WTC11 (cell line): ENCODE measurements around the gene EN2.

ENCODE experiments used
- ATF2 ChIP-seq: sonication (generic); formaldehyde crosslinking; IDR thresholded peaks from 2 replicates; pipeline ENCODE4 v1.8.1; 2022; ENCODE audit warnings: low read depth, missing genetic modification reagents, borderline replicate concordance
- ATF6 ChIP-seq: sonication (generic); formaldehyde crosslinking; IDR thresholded peaks from 2 replicates; pipeline ENCODE4 v1.8.1; 2023; ENCODE audit warnings: mild to moderate bottlenecking, missing genetic modification reagents
- CTCF ChIP-seq: fragments of 200-600 bp; IDR thresholded peaks from 2 replicates; pipeline ENCODE4 v1.8.0; 2022; ENCODE audit warnings: antibody characterized with exemption
- FOXP1 ChIP-seq: sonication (generic); formaldehyde crosslinking; IDR thresholded peaks from 2 replicates; pipeline ENCODE4 v1.8.0; 2022; ENCODE audit warnings: missing genetic modification reagents, mild to moderate bottlenecking, moderate library complexity, borderline replicate concordance
- MAX ChIP-seq: sonication (generic); formaldehyde crosslinking; IDR thresholded peaks from 2 replicates; pipeline ENCODE4 v1.8.0; 2022; ENCODE audit warnings: mild to moderate bottlenecking, missing genetic modification reagents
- MLX ChIP-seq: sonication (generic); formaldehyde crosslinking; IDR thresholded peaks from 2 replicates; pipeline ENCODE4 v1.8.1; 2023; ENCODE audit warnings: mild to moderate bottlenecking, missing genetic modification reagents, moderate library complexity
- NFE2L1 ChIP-seq: sonication (generic); formaldehyde crosslinking; IDR thresholded peaks from 2 replicates; pipeline ENCODE4 v1.8.1; 2023; ENCODE audit warnings: missing genetic modification reagents
- NR2C2 ChIP-seq: sonication (generic); formaldehyde crosslinking; IDR thresholded peaks from 2 replicates; pipeline ENCODE4 v1.8.0; 2022; ENCODE audit warnings: mild to moderate bottlenecking, missing genetic modification reagents
- SP1 ChIP-seq: sonication (generic); formaldehyde crosslinking; conservative IDR thresholded peaks from 2 replicates; pipeline ENCODE4 v1.8.1; 2022; ENCODE audit warnings: missing genetic modification reagents
- TEAD4 ChIP-seq: sonication (generic); formaldehyde crosslinking; IDR thresholded peaks from 2 replicates; pipeline ENCODE4 v1.8.0; 2022; ENCODE audit warnings: mild to moderate bottlenecking, missing genetic modification reagents
- ZNF317 ChIP-seq: sonication (generic); formaldehyde crosslinking; IDR thresholded peaks from 2 replicates; pipeline ENCODE4 v1.8.1; 2023; ENCODE audit warnings: low read depth, mild to moderate bottlenecking, moderate library complexity, missing genetic modification reagents, borderline replicate concordance
- TF ChIP-seq, protein P1 (sequence below): sonication (generic); formaldehyde crosslinking; IDR thresholded peaks from 2 replicates; pipeline ENCODE4 v1.8.1; 2023; ENCODE audit warnings: mild to moderate bottlenecking, missing genetic modification reagents, moderate library complexity
- TF ChIP-seq, protein P2 (sequence below): sonication (generic); formaldehyde crosslinking; conservative IDR thresholded peaks from 2 replicates; pipeline ENCODE4 v1.8.1; 2023; ENCODE audit warnings: mild to moderate bottlenecking, low read depth, missing genetic modification reagents, moderate library complexity
- TF ChIP-seq, protein P3 (sequence below): fragments of 250-450 bp; sonication (Bioruptor Pico); IDR thresholded peaks from 2 replicates; pipeline ENCODE4 v1.8.0; 2021; ENCODE audit warnings: mild to moderate bottlenecking

DNA sequence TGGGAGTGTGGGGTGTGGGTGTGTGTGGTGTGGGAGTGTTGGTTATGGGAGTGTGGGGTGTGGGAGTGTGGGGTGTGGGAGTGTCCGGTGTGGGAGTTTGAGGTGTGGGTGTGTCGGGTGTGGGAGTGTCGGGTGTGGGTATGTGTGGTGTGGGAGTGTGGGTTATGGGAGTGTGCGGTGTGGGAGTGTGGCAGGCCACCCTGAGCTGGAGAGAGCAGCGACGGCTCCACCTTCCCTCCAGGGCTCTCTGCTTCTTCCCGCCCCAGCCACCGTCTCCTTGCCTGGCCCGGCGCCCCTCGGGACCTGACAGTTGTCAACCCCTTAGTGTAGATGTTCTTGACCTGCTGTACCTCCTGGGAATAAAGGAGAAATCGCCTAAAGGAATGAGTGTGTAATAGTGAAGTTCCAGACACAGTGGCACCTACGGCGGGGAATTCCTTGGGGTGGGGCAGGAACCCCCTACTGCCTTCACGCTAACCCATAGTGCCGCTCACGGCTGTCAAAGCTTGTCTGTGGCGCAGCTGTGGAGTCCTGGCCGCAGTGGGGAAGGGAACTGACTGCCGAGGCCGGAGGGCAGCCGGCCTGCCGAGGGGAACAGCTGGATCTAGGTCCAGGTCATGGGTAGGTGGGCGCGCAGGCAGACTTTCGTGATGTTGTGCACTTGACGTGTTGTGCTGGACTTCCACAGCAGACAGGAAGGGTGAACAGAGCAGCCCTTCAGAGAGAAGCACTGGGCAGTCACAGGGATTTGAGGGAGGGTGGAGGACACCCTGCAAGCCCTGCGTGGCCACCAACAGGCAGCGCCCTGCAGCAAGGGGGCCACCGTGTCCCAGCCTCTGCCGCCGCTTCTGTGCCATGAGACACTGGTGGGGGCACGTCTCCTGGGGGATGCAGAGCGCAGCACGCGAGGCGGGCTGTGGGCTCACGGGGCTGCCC lies 49.0 kb upstream of the EN2 start:
- TF ChIP-seq CTCF (no peak), TEAD4 (CRISPR knock-in tag) (no peak), NFE2L1 (CRISPR knock-in tag) (no peak), NR2C2 (no peak), MAX (CRISPR knock-in tag) (no peak), ATF6 (no peak), SP1 (CRISPR knock-in tag) (no peak), FOXP1 (CRISPR knock-in tag) (no peak), ATF2 (CRISPR knock-in tag) (no peak), ZNF317 (CRISPR knock-in tag) (no peak), MLX (CRISPR knock-in tag) (no peak)
- TF ChIP-seq, protein P1, sequence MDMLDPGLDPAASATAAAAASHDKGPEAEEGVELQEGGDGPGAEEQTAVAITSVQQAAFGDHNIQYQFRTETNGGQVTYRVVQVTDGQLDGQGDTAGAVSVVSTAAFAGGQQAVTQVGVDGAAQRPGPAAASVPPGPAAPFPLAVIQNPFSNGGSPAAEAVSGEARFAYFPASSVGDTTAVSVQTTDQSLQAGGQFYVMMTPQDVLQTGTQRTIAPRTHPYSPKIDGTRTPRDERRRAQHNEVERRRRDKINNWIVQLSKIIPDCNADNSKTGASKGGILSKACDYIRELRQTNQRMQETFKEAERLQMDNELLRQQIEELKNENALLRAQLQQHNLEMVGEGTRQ (CRISPR knock-in tag): no peak
- TF ChIP-seq, protein P2, sequence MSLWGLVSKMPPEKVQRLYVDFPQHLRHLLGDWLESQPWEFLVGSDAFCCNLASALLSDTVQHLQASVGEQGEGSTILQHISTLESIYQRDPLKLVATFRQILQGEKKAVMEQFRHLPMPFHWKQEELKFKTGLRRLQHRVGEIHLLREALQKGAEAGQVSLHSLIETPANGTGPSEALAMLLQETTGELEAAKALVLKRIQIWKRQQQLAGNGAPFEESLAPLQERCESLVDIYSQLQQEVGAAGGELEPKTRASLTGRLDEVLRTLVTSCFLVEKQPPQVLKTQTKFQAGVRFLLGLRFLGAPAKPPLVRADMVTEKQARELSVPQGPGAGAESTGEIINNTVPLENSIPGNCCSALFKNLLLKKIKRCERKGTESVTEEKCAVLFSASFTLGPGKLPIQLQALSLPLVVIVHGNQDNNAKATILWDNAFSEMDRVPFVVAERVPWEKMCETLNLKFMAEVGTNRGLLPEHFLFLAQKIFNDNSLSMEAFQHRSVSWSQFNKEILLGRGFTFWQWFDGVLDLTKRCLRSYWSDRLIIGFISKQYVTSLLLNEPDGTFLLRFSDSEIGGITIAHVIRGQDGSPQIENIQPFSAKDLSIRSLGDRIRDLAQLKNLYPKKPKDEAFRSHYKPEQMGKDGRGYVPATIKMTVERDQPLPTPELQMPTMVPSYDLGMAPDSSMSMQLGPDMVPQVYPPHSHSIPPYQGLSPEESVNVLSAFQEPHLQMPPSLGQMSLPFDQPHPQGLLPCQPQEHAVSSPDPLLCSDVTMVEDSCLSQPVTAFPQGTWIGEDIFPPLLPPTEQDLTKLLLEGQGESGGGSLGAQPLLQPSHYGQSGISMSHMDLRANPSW (CRISPR knock-in tag): no peak
- TF ChIP-seq, protein P3, sequence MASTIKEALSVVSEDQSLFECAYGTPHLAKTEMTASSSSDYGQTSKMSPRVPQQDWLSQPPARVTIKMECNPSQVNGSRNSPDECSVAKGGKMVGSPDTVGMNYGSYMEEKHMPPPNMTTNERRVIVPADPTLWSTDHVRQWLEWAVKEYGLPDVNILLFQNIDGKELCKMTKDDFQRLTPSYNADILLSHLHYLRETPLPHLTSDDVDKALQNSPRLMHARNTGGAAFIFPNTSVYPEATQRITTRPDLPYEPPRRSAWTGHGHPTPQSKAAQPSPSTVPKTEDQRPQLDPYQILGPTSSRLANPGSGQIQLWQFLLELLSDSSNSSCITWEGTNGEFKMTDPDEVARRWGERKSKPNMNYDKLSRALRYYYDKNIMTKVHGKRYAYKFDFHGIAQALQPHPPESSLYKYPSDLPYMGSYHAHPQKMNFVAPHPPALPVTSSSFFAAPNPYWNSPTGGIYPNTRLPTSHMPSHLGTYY (CRISPR knock-in tag): no peak
